GM21528 (cell line): Measurements from ENCODE around the gene ITIH1.
A peak's percentile ranks its signal among the peaks of the same experiment; 100 is the strongest.
"Not testable (repeated sequence)": the region's sequence is repeated elsewhere in the genome, so short reads cannot be mapped to it uniquely, and the experiment has no call there.

Experiments used
- ATAC-seq: cut with Tn5 transposase; IDR thresholded peaks from one replicate; pipeline ENCODE4 v1.9.1; 2021; ENCODE audit warnings: mild to moderate bottlenecking, moderate library complexity; ENCODE audit not compliant: unreplicated experiment, low FRiP score

ITIH1 gene

DNA sequence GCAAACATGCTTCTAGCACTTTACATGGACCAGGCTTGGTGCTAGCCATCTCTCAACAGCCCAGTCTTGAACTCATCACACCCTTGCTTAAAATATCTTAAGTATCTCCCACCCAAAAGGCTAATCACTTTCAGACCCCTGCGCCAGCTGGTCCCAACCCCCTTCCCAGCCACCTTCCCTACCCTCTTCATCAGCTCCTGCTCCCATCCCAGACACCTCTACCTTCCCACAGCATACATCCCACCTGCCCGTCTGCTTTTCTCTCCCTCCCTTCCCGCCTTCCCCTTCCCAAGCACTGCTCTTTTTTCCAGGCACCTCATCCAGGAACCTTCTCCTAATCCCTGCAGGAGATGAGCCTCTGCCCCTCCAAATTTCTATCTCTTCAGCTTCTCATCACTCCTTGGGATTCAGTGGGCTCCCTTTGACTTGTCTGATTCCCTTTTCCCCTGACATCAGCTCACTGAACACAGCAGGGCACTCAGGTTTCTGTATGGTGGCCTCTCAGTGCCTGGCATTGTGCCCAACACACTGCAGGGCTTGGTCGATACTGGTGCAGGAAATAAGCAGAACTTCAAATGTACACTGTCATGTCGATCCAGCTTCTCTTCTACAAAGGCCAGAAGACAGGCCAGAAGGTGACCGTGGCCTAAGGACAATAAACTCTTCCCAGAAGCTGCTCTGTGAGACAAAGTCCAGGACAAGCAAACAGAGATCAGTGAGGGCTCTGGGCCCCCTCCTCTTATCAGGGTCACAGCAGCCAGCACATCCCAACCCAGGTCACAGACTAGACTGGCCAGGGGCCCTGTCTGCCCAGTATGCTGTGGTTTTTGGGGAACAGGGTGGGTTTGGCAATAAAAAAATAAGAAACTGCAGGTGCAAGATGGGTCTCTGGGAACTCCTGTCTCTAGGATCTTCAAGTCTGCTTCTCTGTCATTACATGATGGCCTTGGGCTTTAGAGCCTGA lies 2.2 kb upstream of the ITIH1 start:
- ATAC-seq, result no peak

DNA sequence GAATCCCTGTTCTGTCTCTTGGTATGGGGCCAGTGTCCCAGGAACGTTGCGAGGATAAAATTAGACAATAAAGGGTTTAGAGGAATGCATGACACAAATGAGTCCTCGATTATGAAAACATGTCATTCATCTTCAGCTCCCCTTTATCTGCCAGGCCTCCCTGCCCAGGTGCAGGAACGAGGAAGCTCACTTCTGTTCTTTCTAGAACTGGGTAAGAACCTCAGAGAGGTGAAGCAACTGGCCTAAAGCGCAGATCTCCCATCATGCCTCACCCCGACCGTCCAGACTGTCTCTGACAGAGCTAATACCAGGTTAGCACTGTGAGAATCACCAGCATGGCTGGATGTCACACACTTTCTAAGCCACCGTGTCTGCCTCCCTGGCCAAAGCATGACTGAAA lies 1.5 kb upstream of the ITIH1 start:
- ATAC-seq, result no peak

GRCh38 chr3:52776486-52776885 lies 913 bp upstream of the ITIH1 start:
- not testable (repeated sequence) for ATAC-seq

DNA sequence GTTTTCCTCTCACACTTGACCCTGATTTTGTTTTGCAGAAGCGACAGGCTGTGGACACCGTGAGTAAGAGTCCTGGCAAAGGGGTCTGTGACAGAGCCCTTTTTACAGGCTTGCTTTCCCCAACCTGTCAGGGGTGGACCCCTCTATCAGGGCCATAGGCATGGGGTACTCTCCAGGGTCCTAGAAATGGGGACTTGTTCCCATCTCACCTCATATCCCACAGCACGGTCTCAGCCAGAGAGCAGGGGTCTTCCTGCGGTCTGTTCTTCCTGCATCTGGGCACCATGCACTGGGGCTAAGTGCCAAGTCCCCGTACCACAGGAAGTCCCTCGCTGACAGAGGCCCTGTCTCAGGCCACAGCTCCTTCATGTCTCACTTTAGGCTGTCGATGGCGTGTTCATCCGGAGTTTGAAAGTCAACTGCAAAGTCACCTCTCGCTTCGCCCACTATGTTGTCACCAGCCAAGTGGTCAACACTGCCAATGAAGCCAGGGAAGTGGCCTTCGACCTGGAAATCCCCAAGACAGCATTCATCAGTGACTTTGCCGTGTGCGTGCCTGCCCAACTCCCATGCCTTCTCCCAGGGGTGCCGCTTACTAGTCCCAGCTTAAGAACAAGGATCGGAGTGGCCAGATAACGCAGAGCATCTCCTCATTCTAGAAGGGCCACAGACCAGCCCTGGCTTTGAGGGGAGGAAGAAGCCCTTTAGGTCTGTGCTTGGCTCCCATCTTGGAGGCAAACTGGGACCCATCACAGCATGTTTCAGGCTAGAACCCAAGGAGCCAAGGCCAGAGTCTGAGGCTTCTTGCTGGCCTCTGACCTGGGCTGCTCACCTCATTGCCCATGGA lies 783 bp downstream of the ITIH1 start:
- no peak for ATAC-seq

DNA sequence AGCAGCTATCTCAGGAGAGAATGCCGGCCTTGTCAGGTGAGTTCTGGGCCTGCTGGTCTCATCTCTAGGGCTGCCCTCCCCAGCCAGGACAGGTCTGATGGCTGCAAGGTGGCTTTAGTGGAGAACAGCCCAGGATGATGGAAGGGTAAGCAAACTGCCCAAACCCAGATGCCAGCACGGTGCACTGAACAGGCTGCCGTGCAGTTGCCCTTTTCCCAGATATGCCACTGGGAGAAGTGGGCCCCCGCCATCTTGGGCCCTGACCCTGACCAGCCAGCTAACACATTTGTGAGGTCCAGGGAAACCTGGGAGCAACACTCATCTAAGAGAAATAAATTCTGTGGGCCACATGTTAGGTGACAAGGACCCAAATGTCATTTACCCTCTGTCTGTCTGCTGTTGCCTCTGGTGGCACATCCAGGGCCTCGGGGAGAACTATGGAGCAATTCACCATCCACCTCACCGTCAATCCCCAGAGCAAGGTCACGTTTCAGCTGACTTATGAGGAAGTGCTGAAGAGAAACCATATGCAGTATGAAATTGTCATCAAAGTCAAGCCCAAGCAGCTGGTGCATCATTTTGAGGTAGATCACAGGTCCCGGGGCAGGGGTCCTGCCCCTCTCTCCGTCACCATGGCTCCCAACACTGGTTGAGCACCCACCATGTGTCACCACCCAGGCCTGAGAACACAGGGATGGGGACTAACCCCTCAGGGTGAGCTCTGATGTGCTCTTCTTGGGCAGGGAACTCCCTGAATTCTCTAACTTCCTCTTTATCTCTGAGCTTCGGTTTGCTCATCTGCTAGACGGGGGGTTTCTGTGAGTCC lies 1.8 kb downstream of the ITIH1 start:
- ATAC-seq, result peak; percentile 54

DNA sequence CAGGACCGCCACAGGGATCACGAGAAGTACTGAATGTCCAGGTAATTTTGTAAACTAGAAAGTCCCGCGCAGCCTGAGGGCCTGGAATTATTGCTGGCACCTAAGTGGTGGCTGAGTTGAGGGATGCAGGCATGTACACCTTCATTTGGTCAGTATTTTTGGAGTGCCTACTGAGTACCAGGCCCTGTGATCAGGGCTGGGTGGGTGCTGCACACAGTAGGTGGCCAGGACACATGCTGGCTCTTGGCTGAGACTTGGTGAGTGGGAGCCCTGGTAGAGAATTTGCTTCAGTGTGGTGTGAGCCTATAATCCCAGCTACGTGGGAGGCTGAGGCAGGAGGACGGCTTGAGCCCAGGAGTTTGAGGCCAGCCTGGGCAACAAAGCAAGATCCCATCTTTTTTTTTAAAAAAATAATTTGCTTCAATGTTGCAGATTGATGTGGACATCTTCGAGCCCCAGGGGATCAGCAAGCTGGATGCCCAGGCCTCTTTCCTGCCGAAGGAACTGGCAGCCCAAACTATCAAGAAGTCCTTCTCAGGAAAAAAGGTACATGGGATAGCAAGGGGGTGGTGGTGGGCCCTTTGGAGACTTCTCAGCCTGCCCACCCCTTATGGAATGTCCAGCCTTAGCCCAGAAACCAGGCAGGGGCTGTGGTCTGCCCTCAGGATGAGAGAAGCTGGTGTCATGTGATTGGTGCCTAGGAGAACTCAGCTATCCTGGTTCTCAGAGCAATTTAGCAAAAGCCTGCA lies 2.6 kb downstream of the ITIH1 start:
- ATAC-seq, result no peak

DNA sequence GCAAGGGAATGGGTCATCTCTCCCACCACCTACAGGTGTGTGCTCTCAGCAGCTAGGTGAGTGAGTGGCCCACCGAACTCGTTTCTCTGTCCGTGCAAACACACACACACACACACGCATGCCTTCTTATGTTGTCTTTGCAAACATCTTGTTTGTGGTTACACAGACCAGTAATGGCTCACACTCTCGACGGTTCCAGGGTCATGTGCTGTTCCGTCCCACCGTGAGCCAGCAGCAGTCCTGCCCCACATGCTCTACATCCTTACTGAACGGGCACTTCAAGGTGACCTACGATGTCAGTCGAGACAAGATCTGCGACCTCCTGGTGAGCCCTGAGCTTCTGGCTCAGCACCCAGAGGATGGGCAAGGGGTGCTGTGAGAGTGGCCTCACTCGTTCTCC lies 4.3 kb downstream of the ITIH1 start:
- no peak for ATAC-seq

- ATAC-seq, result no peak
Observed at GRCh38 chr3:52782412-52783210, 5.2 kb downstream of the ITIH1 start.

- no peak for ATAC-seq
Observed at GRCh38 chr3:52783211-52783555, 5.8 kb downstream of the ITIH1 start.

GRCh38 chr3:52784021-52784621 lies 6.7 kb downstream of the ITIH1 start:
- ATAC-seq, result no peak

GRCh38 chr3:52784931-52785590 lies 7.7 kb downstream of the ITIH1 start:
- ATAC-seq, result no peak

- no peak for ATAC-seq
Observed at GRCh38 chr3:52786330-52787215, 9.2 kb downstream of the ITIH1 start.

GRCh38 chr3:52787246-52787645 lies 9.8 kb downstream of the ITIH1 start:
- no peak for ATAC-seq

DNA sequence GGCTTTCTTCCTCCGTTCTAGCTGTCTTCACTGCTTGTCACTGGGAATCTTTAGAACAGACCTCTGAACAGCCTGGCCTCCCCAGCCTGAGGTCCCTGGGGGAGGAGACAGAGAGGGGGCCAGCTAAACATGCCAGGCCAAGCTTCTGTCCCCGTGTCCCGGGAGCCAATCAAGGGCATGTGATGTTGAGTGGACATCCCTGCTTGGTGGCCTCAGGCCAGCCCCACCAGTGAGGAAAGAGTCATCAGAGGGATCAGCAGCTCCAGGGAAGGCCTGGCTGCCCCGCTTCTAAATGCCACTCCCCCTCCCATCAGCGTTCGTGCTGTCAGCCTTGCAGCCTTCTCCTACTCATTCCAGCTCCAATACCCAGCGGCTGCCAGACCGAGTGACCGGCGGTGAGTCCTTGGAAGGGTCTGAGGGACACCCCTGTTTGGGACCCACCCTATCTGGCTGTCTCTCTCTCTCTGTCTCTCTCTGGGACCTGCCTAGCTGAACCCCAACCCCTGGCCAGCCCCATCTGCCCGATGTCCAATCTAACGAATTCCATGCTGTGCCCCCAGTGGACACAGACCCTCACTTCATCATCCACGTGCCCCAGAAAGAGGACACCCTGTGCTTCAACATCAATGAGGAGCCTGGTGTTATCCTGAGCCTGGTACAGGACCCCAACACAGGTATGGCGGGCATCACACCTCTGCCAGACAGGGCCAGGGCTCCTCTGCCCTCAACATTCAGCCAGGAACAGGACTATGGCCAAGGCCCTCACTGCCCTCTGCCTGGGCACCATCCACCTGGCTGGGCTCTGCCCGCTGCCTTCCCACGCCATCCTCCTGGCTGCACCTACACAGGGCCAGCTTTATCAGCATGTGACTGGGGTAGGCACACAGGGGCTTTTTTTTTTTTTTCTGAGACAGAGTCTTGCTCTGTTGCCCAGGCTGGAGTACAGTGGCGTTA lies 10.6 kb downstream of the ITIH1 start:
- no peak for ATAC-seq

DNA sequence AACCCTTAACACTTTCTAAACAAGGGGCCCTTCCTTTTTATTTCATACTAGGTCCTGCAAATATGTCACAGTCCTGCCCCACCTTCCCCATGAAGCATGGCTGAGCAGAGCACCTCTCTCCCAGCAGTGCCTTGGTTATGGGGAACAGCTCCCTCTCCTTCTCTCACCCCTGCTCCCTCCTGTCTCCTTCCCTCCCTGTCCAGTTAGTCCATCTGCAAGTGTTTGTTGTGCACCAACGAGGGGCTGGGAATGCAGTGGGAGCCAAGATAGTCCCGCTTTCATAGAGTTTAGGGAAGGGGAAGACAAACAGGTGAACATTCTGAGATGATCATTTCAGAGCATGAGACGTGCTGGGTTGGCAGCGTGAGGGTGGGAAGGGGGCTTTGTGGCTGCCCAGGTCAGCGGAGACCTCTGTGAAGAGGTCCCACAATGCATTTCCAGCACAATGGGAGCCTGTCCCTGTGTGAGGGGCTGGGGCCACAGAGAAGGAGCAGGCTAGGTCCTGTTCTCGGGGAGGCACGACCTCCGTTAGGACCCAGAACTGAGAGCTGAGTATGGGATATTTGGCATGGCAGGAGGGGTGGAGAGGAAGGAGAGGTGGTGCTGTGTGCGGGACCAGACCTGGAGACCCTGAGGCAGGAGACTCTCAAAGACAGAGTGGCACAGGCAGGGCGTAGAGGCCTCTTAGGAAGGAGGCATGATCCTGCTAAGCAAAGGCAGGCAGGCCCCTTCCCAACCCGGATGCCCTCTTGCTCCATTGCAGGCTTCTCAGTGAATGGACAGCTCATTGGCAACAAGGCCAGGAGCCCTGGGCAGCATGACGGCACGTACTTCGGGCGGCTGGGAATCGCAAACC lies 11.7 kb downstream of the ITIH1 start:
- no peak for ATAC-seq

DNA sequence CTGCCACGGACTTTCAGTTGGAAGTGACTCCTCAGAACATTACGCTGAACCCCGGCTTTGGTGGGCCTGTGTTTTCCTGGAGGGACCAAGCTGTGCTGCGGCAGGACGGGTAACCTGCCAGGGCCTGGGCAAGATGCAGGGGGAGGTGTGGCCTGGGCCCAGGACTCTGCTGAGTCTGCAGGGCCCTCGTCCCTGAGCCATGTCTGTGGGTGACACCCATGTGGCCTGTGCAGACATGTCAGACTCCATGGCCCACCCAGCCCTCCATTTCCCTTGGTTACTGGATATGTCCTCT lies 12.3 kb downstream of the ITIH1 start:
- no peak for ATAC-seq
